ENCODE data around the gene SPATA6L.
A peak's percentile ranks its signal among the peaks of the same experiment; 100 is the strongest.

Gene SPATA6L

GRCh38 chr9:4654084-4654483, 12.2 kb downstream of the SPATA6L start:
- H4K8ac ChIP-seq (ENCODE audit: low read depth, low read length) = no peak overlapping the region
- H3K4ac ChIP-seq (ENCODE audit: low read depth, low read length) = no peak overlapping the region
- no peak overlapping the region for H3K23ac ChIP-seq (ENCODE audit: low read length)
- no peak overlapping the region for H3K18ac ChIP-seq (ENCODE audit: low read length)
- H2BK15ac ChIP-seq (replicated peaks; ENCODE audit: low read depth) = no peak overlapping the region
- H3K9ac ChIP-seq (ENCODE audit: low read length) = no peak overlapping the region
- no peak overlapping the region for H4K5ac ChIP-seq (ENCODE audit: low read length)
- H3K27me3 ChIP-seq (ENCODE audit: insufficient read depth, low read length, poor library complexity) = no peaks in the 10 kb centered on the region
- H3K56ac ChIP-seq (ENCODE audit: low read length) = no peak overlapping the region
- H3K4me1 ChIP-seq (ENCODE audit: control insufficient read depth, low read depth, low read length) = no peaks in the 10 kb centered on the region
- no peak overlapping the region for H3K27ac ChIP-seq (ENCODE audit: low read depth, low read length)
- no peak for DNase-seq
- no peak overlapping the region for H3K4me3 ChIP-seq (ENCODE audit: low read length)
- no peaks in the 10 kb centered on the region for H3K36me3 ChIP-seq (ENCODE audit: control insufficient read depth, insufficient read depth, low read length)
- no peaks in the 10 kb centered on the region for H3K79me1 ChIP-seq (ENCODE audit: low read length)
- no peak overlapping the region for H2BK5ac ChIP-seq (ENCODE audit: low read length)
- no CpG with 5 or more reads among the region's 9 CpGs for WGBS (ENCODE audit: extremely low coverage, insufficient coverage, low lambda C conversion rate)
- no peak overlapping the region for H2AK5ac ChIP-seq (ENCODE audit: low read length)
- H3K79me2 ChIP-seq (ENCODE audit: control insufficient read depth, insufficient read depth, low read length) = no peaks in the 10 kb centered on the region
- H3K4me2 ChIP-seq (ENCODE audit: low read length) = no peak overlapping the region
- H2BK120ac ChIP-seq (ENCODE audit: low read depth, low read length) = no peak overlapping the region

GRCh38 chr9:4642351-4642750, 23.9 kb downstream of the SPATA6L start:
- Histone ChIP-seq H4K8ac (ENCODE audit: low read depth, low read length) (no peak overlapping the region), H2BK120ac (ENCODE audit: low read depth, low read length) (no peak overlapping the region), H3K27me3 (ENCODE audit: insufficient read depth, low read length, poor library complexity) (no peaks in the 10 kb centered on the region), H3K27ac (ENCODE audit: low read depth, low read length) (no peak overlapping the region), H3K79me1 (ENCODE audit: low read length) (no peaks in the 10 kb centered on the region), H2AK5ac (ENCODE audit: low read length) (no peak overlapping the region), H2BK15ac (replicated peaks; ENCODE audit: low read depth) (no peak overlapping the region), H3K18ac (ENCODE audit: low read length) (no peak overlapping the region), H3K4me3 (ENCODE audit: low read length) (no peak overlapping the region), H3K4me2 (ENCODE audit: low read length) (no peak overlapping the region), H2BK5ac (ENCODE audit: low read length) (no peak overlapping the region), H3K4me1 (ENCODE audit: control insufficient read depth, low read depth, low read length) (no peaks in the 10 kb centered on the region), H3K79me2 (ENCODE audit: control insufficient read depth, insufficient read depth, low read length) (no peaks in the 10 kb centered on the region), H3K36me3 (ENCODE audit: control insufficient read depth, insufficient read depth, low read length) (no peaks in the 10 kb centered on the region), H3K56ac (ENCODE audit: low read length) (no peak overlapping the region), H3K23ac (ENCODE audit: low read length) (no peak overlapping the region), H3K4ac (ENCODE audit: low read depth, low read length) (no peak overlapping the region), H3K9ac (ENCODE audit: low read length) (no peak overlapping the region), H4K5ac (ENCODE audit: low read length) (no peak overlapping the region)
- DNase-seq = no peak
- no CpG with 5 or more reads among the region's 2 CpGs for WGBS (ENCODE audit: extremely low coverage, insufficient coverage, low lambda C conversion rate)

GRCh38 chr9:4640027-4640426, 26.3 kb downstream of the SPATA6L start:
- Histone ChIP-seq H3K56ac (ENCODE audit: low read length) (no peak overlapping the region), H2BK5ac (ENCODE audit: low read length) (no peak overlapping the region), H3K18ac (ENCODE audit: low read length) (no peak overlapping the region), H4K8ac (ENCODE audit: low read depth, low read length) (no peak overlapping the region), H3K4ac (ENCODE audit: low read depth, low read length) (no peak overlapping the region), H3K79me1 (ENCODE audit: low read length) (no peaks in the 10 kb centered on the region), H3K27me3 (ENCODE audit: insufficient read depth, low read length, poor library complexity) (no peaks in the 10 kb centered on the region), H3K79me2 (ENCODE audit: control insufficient read depth, insufficient read depth, low read length) (no peaks in the 10 kb centered on the region), H2BK15ac (replicated peaks; ENCODE audit: low read depth) (no peak overlapping the region), H3K4me3 (ENCODE audit: low read length) (no peak overlapping the region), H3K27ac (ENCODE audit: low read depth, low read length) (no peak overlapping the region), H3K36me3 (ENCODE audit: control insufficient read depth, insufficient read depth, low read length) (no peaks in the 10 kb centered on the region), H3K9ac (ENCODE audit: low read length) (no peak overlapping the region), H3K23ac (ENCODE audit: low read length) (no peak overlapping the region), H3K4me2 (ENCODE audit: low read length) (no peak overlapping the region), H2AK5ac (ENCODE audit: low read length) (no peak overlapping the region), H2BK120ac (ENCODE audit: low read depth, low read length) (no peak overlapping the region), H3K4me1 (ENCODE audit: control insufficient read depth, low read depth, low read length) (no peaks in the 10 kb centered on the region), H4K5ac (ENCODE audit: low read length) (no peak overlapping the region)
- WGBS (ENCODE audit: extremely low coverage, insufficient coverage, low lambda C conversion rate) = no CpG with 5 or more reads among the region's 2 CpGs
- no peak for DNase-seq

- no peak overlapping the region for H3K4ac ChIP-seq (ENCODE audit: low read depth, low read length)
- no peak overlapping the region for H4K8ac ChIP-seq (ENCODE audit: low read depth, low read length)
- no peak overlapping the region for H4K5ac ChIP-seq (ENCODE audit: low read length)
- H3K4me3 ChIP-seq (ENCODE audit: low read length) = no peak overlapping the region
- DNase-seq = no peak
- H3K79me1 ChIP-seq (ENCODE audit: low read length) = no peaks in the 10 kb centered on the region
- no peaks in the 10 kb centered on the region for H3K36me3 ChIP-seq (ENCODE audit: control insufficient read depth, insufficient read depth, low read length)
- no peaks in the 10 kb centered on the region for H3K79me2 ChIP-seq (ENCODE audit: control insufficient read depth, insufficient read depth, low read length)
- no peak overlapping the region for H3K4me2 ChIP-seq (ENCODE audit: low read length)
- no peak overlapping the region for H3K18ac ChIP-seq (ENCODE audit: low read length)
- H2BK15ac ChIP-seq (replicated peaks; ENCODE audit: low read depth) = no peak overlapping the region
- no peaks in the 10 kb centered on the region for H3K27me3 ChIP-seq (ENCODE audit: insufficient read depth, low read length, poor library complexity)
- no peak overlapping the region for H3K9ac ChIP-seq (ENCODE audit: low read length)
- no peak overlapping the region for H2BK5ac ChIP-seq (ENCODE audit: low read length)
- H3K56ac ChIP-seq (ENCODE audit: low read length) = no peak overlapping the region
- no CpG with 5 or more reads among the region's 2 CpGs for WGBS (ENCODE audit: extremely low coverage, insufficient coverage, low lambda C conversion rate)
- H3K23ac ChIP-seq (ENCODE audit: low read length) = no peak overlapping the region
- H3K4me1 ChIP-seq (ENCODE audit: control insufficient read depth, low read depth, low read length) = no peaks in the 10 kb centered on the region
- H3K27ac ChIP-seq (ENCODE audit: low read depth, low read length) = no peak overlapping the region
- H2BK120ac ChIP-seq (ENCODE audit: low read depth, low read length) = no peak overlapping the region
- no peak overlapping the region for H2AK5ac ChIP-seq (ENCODE audit: low read length)
These were observed 26.9 kb downstream of the SPATA6L start for GRCh38 chr9:4639420-4639819.

- H2BK120ac ChIP-seq (ENCODE audit: low read depth, low read length) = no peak overlapping the region
- H3K23ac ChIP-seq (ENCODE audit: low read length) = no peak overlapping the region
- H3K18ac ChIP-seq (ENCODE audit: low read length) = no peak overlapping the region
- H3K56ac ChIP-seq (ENCODE audit: low read length) = no peak overlapping the region
- no peak overlapping the region for H3K27ac ChIP-seq (ENCODE audit: low read depth, low read length)
- WGBS (ENCODE audit: extremely low coverage, insufficient coverage, low lambda C conversion rate) = no CpG with 5 or more reads among the region's 3 CpGs
- H3K27me3 ChIP-seq (ENCODE audit: insufficient read depth, low read length, poor library complexity) = no peaks in the 10 kb centered on the region
- no peak overlapping the region for H3K4me2 ChIP-seq (ENCODE audit: low read length)
- no peaks in the 10 kb centered on the region for H3K36me3 ChIP-seq (ENCODE audit: control insufficient read depth, insufficient read depth, low read length)
- H2BK15ac ChIP-seq (replicated peaks; ENCODE audit: low read depth) = no peak overlapping the region
- no peaks in the 10 kb centered on the region for H3K4me1 ChIP-seq (ENCODE audit: control insufficient read depth, low read depth, low read length)
- DNase-seq = no peak
- no peaks in the 10 kb centered on the region for H3K79me2 ChIP-seq (ENCODE audit: control insufficient read depth, insufficient read depth, low read length)
- no peak overlapping the region for H4K5ac ChIP-seq (ENCODE audit: low read length)
- no peaks in the 10 kb centered on the region for H3K79me1 ChIP-seq (ENCODE audit: low read length)
- no peak overlapping the region for H3K9ac ChIP-seq (ENCODE audit: low read length)
- no peak overlapping the region for H4K8ac ChIP-seq (ENCODE audit: low read depth, low read length)
- H3K4me3 ChIP-seq (ENCODE audit: low read length) = no peak overlapping the region
- no peak overlapping the region for H3K4ac ChIP-seq (ENCODE audit: low read depth, low read length)
- no peak overlapping the region for H2AK5ac ChIP-seq (ENCODE audit: low read length)
- H2BK5ac ChIP-seq (ENCODE audit: low read length) = no peak overlapping the region
These were observed 27.3 kb downstream of the SPATA6L start for GRCh38 chr9:4638968-4639367.

- Histone ChIP-seq H3K27ac (ENCODE audit: low read depth, low read length) (no peak overlapping the region), H3K36me3 (ENCODE audit: control insufficient read depth, insufficient read depth, low read length) (no peaks in the 10 kb centered on the region), H2BK5ac (ENCODE audit: low read length) (no peak overlapping the region), H2BK120ac (ENCODE audit: low read depth, low read length) (no peak overlapping the region), H2AK5ac (ENCODE audit: low read length) (no peak overlapping the region), H3K18ac (ENCODE audit: low read length) (no peak overlapping the region), H3K23ac (ENCODE audit: low read length) (no peak overlapping the region), H3K79me1 (ENCODE audit: low read length) (no peaks in the 10 kb centered on the region), H3K4me1 (ENCODE audit: control insufficient read depth, low read depth, low read length) (no peaks in the 10 kb centered on the region), H3K9ac (ENCODE audit: low read length) (no peak overlapping the region), H3K79me2 (ENCODE audit: control insufficient read depth, insufficient read depth, low read length) (no peaks in the 10 kb centered on the region), H3K4me2 (ENCODE audit: low read length) (no peak overlapping the region), H3K4ac (ENCODE audit: low read depth, low read length) (no peak overlapping the region), H2BK15ac (replicated peaks; ENCODE audit: low read depth) (no peak overlapping the region), H3K4me3 (ENCODE audit: low read length) (no peak overlapping the region), H4K5ac (ENCODE audit: low read length) (no peak overlapping the region), H3K56ac (ENCODE audit: low read length) (no peak overlapping the region), H4K8ac (ENCODE audit: low read depth, low read length) (no peak overlapping the region), H3K27me3 (ENCODE audit: insufficient read depth, low read length, poor library complexity) (no peaks in the 10 kb centered on the region)
- DNase-seq = peak; percentile 47
- no CpG with 5 or more reads among the region's 2 CpGs for WGBS (ENCODE audit: extremely low coverage, insufficient coverage, low lambda C conversion rate)
These were observed 35.4 kb downstream of the SPATA6L start for GRCh38 chr9:4630836-4631235.
